H1 (cell line): ENCODE measurements around the gene ANXA9. TPM values are rescaled to one million over a fixed set of nuclear protein-coding genes. Genes with fewer than 3 reads are reported as not detected.

Experiments
- CTCF ChIA-PET: fragments of 300-600 bp; sonication (Branson Sonifier 250); formaldehyde crosslinking; loops from one replicate; lab custom pipeline; 2021; ENCODE audit not compliant: partially characterized antibody; lab: Charles Lee
- POLR2A ChIA-PET: fragments of 300-600 bp; sonication (Branson Sonifier 250); formaldehyde crosslinking; loops from one replicate; lab custom pipeline; 2021; ENCODE audit warnings: inconsistent platforms; ENCODE audit not compliant: partially characterized antibody; lab: Charles Lee
- DNase-seq, 2 experiments: peaks; one replicate each; pipeline versions ENCODE4 v3.0.0 to v3.0.0-alpha.2; 2010 to 2022; ENCODE audit warnings: low spot score in 2 of 2, low read depth in 1 of 2, mixed read lengths in 1 of 2
- FAIRE-seq: peaks from 2 replicates; lab custom pipeline; 2011; peaks lifted over from hg19 to GRCh38; lab: Jason Lieb, UNC
- H2AFZ ChIP-seq: 2 replicates; pipeline ENCODE4 v1.8.1; 2012; ENCODE audit warnings: low read length, inconsistent platforms
- H2AK5ac ChIP-seq: 2 replicates; pipeline ENCODE4 v1.6.1; 2013; ENCODE audit warnings: low read depth, low read length
- H2BK120ac ChIP-seq: replicated peaks from 2 replicates; pipeline ENCODE3; 2013; ENCODE audit warnings: low read depth, low read length, inconsistent platforms
- H2BK12ac ChIP-seq: 2 replicates; pipeline ENCODE4 v1.6.1; 2013; ENCODE audit warnings: low read depth, low read length
- H2BK15ac ChIP-seq: 2 replicates; pipeline ENCODE4 v1.6.1; 2013; ENCODE audit warnings: low read length
- H2BK20ac ChIP-seq: 2 replicates; pipeline ENCODE4 v1.6.1; 2013; ENCODE audit warnings: low read length
- H2BK5ac ChIP-seq: 2 replicates; pipeline ENCODE4 v1.6.1; 2013; ENCODE audit warnings: low read depth, low read length
- H3K14ac ChIP-seq: 2 replicates; pipeline ENCODE4 v1.6.1; 2013; ENCODE audit warnings: inconsistent platforms; ENCODE audit not compliant: insufficient read length
- H3K18ac ChIP-seq: 2 replicates; pipeline ENCODE4 v1.6.1; 2013; ENCODE audit warnings: low read length; ENCODE audit errors: extremely low read depth
- H3K23ac ChIP-seq: 2 replicates; pipeline ENCODE4 v1.6.1; 2013; ENCODE audit warnings: inconsistent platforms; ENCODE audit not compliant: insufficient read length
- H3K23me2 ChIP-seq: 2 replicates; pipeline ENCODE4 v1.6.1; 2013; ENCODE audit warnings: low read depth, low read length
- H3K27ac ChIP-seq: 2 replicates; pipeline ENCODE4 v1.6.1; 2011; ENCODE audit warnings: low read depth, low read length, inconsistent platforms
- H3K27me3 ChIP-seq, 4 experiments: replicated peaks in 1 of 4; 1 replicate in 1 of 4; 2 replicates in 3 of 4; pipeline versions ENCODE4 v1.6.1 to v1.8.1; 2011 to 2013; ENCODE audit warnings: low read length in 3 of 4, mild to moderate bottlenecking in 3 of 4, inconsistent platforms in 2 of 4, mixed read lengths in 2 of 4, moderate library complexity in 1 of 4; ENCODE audit not compliant: control insufficient read depth in 3 of 4, insufficient read depth in 3 of 4; ENCODE audit errors: extremely low read depth in 1 of 4
- H3K36me3 ChIP-seq, 4 experiments: 2 replicates each; pipeline versions ENCODE4 v1.6.1 to v1.8.1; 2011 to 2013; ENCODE audit warnings: mild to moderate bottlenecking in 4 of 4, low read length in 3 of 4, moderate library complexity in 2 of 4, control low read depth in 1 of 4, inconsistent platforms in 1 of 4; ENCODE audit not compliant: insufficient read depth in 4 of 4, control insufficient read depth in 2 of 4
- H3K4ac ChIP-seq: replicated peaks from 2 replicates; pipeline ENCODE3; 2013; ENCODE audit warnings: low read length, low read depth, mixed read lengths, inconsistent platforms; ENCODE audit not compliant: insufficient read length
- H3K4me1 ChIP-seq, 4 experiments: replicated peaks in 1 of 4; 1 replicate in 1 of 4; 2 replicates in 3 of 4; pipeline versions ENCODE4 v1.6.1 to v1.8.1; 2011 to 2013; ENCODE audit warnings: low read length in 3 of 4, inconsistent platforms in 2 of 4, mixed read lengths in 1 of 4; ENCODE audit not compliant: insufficient read depth in 4 of 4, control insufficient read depth in 3 of 4
- H3K4me2 ChIP-seq, 2 experiments: 2 replicates each; pipeline versions ENCODE4 v1.6.1 to v1.8.1; 2011 to 2013; ENCODE audit warnings: low read depth in 2 of 2, low read length in 2 of 2, control low read depth in 1 of 2, inconsistent platforms in 1 of 2, mild to moderate bottlenecking in 1 of 2; ENCODE audit not compliant: insufficient read depth in 1 of 2
- H3K4me3 ChIP-seq, 4 experiments: fragments of 200-600, 300-600 bp in 1 of 4; sonication (generic), shearing (Covaris generic), sonication (Bioruptor Twin) in 1 of 4; 2 replicates each; pipeline versions ENCODE4 v1.5.1 to v1.8.1; 2011 to 2016; ENCODE audit warnings: low read length in 4 of 4, low read depth in 3 of 4, control low read depth in 2 of 4, inconsistent platforms in 2 of 4, mild to moderate bottlenecking in 2 of 4, mixed read lengths in 1 of 4, moderate library complexity in 1 of 4; ENCODE audit not compliant: insufficient read depth in 2 of 4; ENCODE audit errors: extremely low read depth in 1 of 4
- H3K56ac ChIP-seq: replicated peaks from 2 replicates; pipeline ENCODE3; 2013; ENCODE audit warnings: low read depth, mild to moderate bottlenecking, mixed read lengths, low read length, inconsistent platforms; ENCODE audit not compliant: insufficient read length
- H3K79me1 ChIP-seq: 2 replicates; pipeline ENCODE4 v1.6.1; 2013; ENCODE audit warnings: low read depth, low read length, control low read depth
- H3K79me2 ChIP-seq, 2 experiments: 2 replicates each; pipeline versions ENCODE4 v1.6.1 to v1.8.1; 2012 to 2013; ENCODE audit warnings: low read length in 2 of 2, mild to moderate bottlenecking in 2 of 2, inconsistent platforms in 1 of 2; ENCODE audit not compliant: insufficient read depth in 2 of 2, control insufficient read depth in 1 of 2
- H3K9ac ChIP-seq, 4 experiments: replicated peaks in 1 of 4; 1 replicate in 1 of 4; 2 replicates in 3 of 4; pipeline versions ENCODE4 v1.6.1 to v1.8.1; 2011 to 2013; ENCODE audit warnings: low read depth in 3 of 4, low read length in 3 of 4, control low read depth in 2 of 4, mild to moderate bottlenecking in 2 of 4, moderate library complexity in 2 of 4, inconsistent platforms in 1 of 4; ENCODE audit errors: extremely low read depth in 1 of 4
- H3K9me3 ChIP-seq, 2 experiments: 2 replicates each; pipeline versions ENCODE4 v1.6.1 to v1.8.1; 2012 to 2013; ENCODE audit warnings: mild to moderate bottlenecking in 2 of 2, moderate library complexity in 2 of 2, control low read depth in 1 of 2, inconsistent platforms in 1 of 2, low read depth in 1 of 2, low read length in 1 of 2, mixed read lengths in 1 of 2; ENCODE audit not compliant: insufficient read depth in 2 of 2
- H4K20me1 ChIP-seq, 2 experiments: replicated peaks in 1 of 2; 2 replicates each; pipeline versions ENCODE3 to v1.8.1; 2011 to 2013; ENCODE audit warnings: inconsistent platforms in 2 of 2, low read length in 2 of 2, mild to moderate bottlenecking in 1 of 2; ENCODE audit not compliant: insufficient read depth in 2 of 2, control insufficient read depth in 1 of 2
- H4K5ac ChIP-seq: 2 replicates; pipeline ENCODE4 v1.6.1; 2013; ENCODE audit warnings: low read length, low read depth, mixed read lengths, inconsistent platforms; ENCODE audit not compliant: insufficient read length
- H4K8ac ChIP-seq: 2 replicates; pipeline ENCODE4 v1.8.0; 2013; ENCODE audit warnings: mild to moderate bottlenecking, moderate library complexity, low read length, inconsistent platforms; ENCODE audit not compliant: insufficient read depth; ENCODE audit errors: extremely low read depth
- H4K91ac ChIP-seq: replicated peaks from 2 replicates; pipeline ENCODE3; 2013; ENCODE audit warnings: low read length, mixed read lengths, inconsistent platforms; ENCODE audit not compliant: insufficient read length
- ASH2L ChIP-seq: fragments of 200-600, 300-600 bp; sonication (generic); IDR thresholded peaks from one replicate; pipeline ENCODE4 v1.7.1; 2017; ENCODE audit warnings: low read length
- ATF3 ChIP-seq: IDR thresholded peaks from 2 replicates; pipeline ENCODE4 v1.6.1; 2011; ENCODE audit warnings: low read depth, mild to moderate bottlenecking, low read length; ENCODE audit not compliant: insufficient read depth
- EGR1 ChIP-seq: IDR thresholded peaks from 2 replicates; pipeline ENCODE4 v1.6.1; 2011; ENCODE audit warnings: low read depth, low read length, borderline replicate concordance
- HDAC2 ChIP-seq, 2 experiments: fragments of 300-600 bp in 1 of 2; sonication (generic) in 1 of 2; IDR thresholded peaks; 2 replicates each; pipeline ENCODE4 v1.6.1; 2011 to 2012; ENCODE audit warnings: low read depth in 2 of 2, low read length in 2 of 2, mild to moderate bottlenecking in 2 of 2, moderate library complexity in 2 of 2, borderline replicate concordance in 1 of 2, inconsistent platforms in 1 of 2
- NRF1 ChIP-seq: IDR thresholded peaks from 2 replicates; pipeline ENCODE4 v1.6.1; 2011; ENCODE audit warnings: mild to moderate bottlenecking, low read depth, low read length, improper control_type of control experiment
- ZNF274 ChIP-seq: IDR thresholded peaks from 2 replicates; pipeline ENCODE4 v1.7.0; 2012; ENCODE audit warnings: low read length, borderline replicate concordance; ENCODE audit errors: extremely low read depth
- WGBS, 2 experiments: shearing (Covaris generic) in 1 of 2; methylation state at CpG; one replicate each; pipeline versions ENCODE4 v1.1.6 to v1.1.7; 2013 to 2015; ENCODE audit warnings: low lambda C conversion rate in 2 of 2, mixed read lengths in 2 of 2, inconsistent platforms in 1 of 2, low coverage in 1 of 2, missing lambda C conversion rate in 1 of 2; ENCODE audit not compliant: insufficient replicate concordance in 2 of 2, insufficient coverage in 1 of 2, insufficient read length in 1 of 2; ENCODE audit errors: extremely low coverage in 1 of 2, missing lambda C conversion rate in 1 of 2; 5-methylcytosine and 5-hydroxymethylcytosine counted together
- polyA plus RNA-seq, 7 experiments: library from polyadenylated mRNA; depleted of rRNA in 3 of 7; stranded (reverse) in 5 of 7; unstranded in 2 of 7; fragments of >200 nt in 5 of 7; fragments of 200-250 nt in 2 of 7; gene quantifications; 1 replicate in 5 of 7; 2 replicates in 1 of 7; 4 replicates in 1 of 7; pipeline versions ENCODE4 v1.2.1 to v1.2.3, GENCODE V29; 2011 to 2013; ENCODE audit warnings: missing spikeins in 2 of 7, mixed read lengths in 2 of 7
- total RNA-seq: library from RNA; stranded (reverse); fragmentation: NEBNext Ultra II Directional; extraction: Animal tissue kit (Norgen Biotek cat#: 25700); gene quantifications from 2 replicates; pipeline ENCODE4 v1.2.1, GENCODE V29; 2021

The ANXA9 gene
- total and polyA plus RNA-seq, 2 of the 8 experiments (the other 6 are each of a cell fraction or from before 2014, with no cell fraction given): 1.8 to 3.5 TPM

GRCh38 chr1:151036356-151036755 lies 54.3 kb downstream of the ANXA9 start, which contains the start of gene BNIPL:
Gene BNIPL, plus strand, starts transcription at chr1:151036586. Its CDS starts 140 bp downstream, at chr1:151036726.
- TF ChIP-seq ATF3: no peak
- TF ChIP-seq ZNF274: no peak
- peak; percentile 58; the same call in 1 of the 2 replicates for TF ChIP-seq EGR1
- no peak for TF ChIP-seq HDAC2 (IDR thresholded peaks at IDR 0.05; ENCODE audit: borderline replicate concordance in 1 of 2, low read depth in 2 of 2, low read length in 2 of 2)
- peak; percentile 37 for TF ChIP-seq ASH2L
- no peak for TF ChIP-seq NRF1
- Histone ChIP-seq H3K79me1 (no peaks in the 10 kb centered on the region), H2BK20ac (no peak within 1 kb of the TSS; the same call in 1 of the 2 replicates), H3K18ac (no peak within 1 kb of the TSS), H2AFZ (no peak within 1 kb of the TSS), H3K9ac (no peak within 1 kb of the TSS), H3K23me2 (no peaks in the 10 kb centered on the region), H3K4me2 (peak within 1 kb of the TSS; percentile 20 to 24; a peak in 3 of 4 replicates), H4K8ac (no peak within 1 kb of the TSS), H3K36me3 (peaks cover 0 to 15% (median 8%) of the 10 kb centered on the region in 4 experiments; a peak in 6 of 8 replicates), H3K27ac (no peak within 1 kb of the TSS), H3K27me3 (no peaks in the 10 kb centered on the region), H4K20me1 (no peaks in the 10 kb centered on the region), H3K56ac (no peak within 1 kb of the TSS), H2BK120ac (no peak within 1 kb of the TSS), H2BK5ac (no peak within 1 kb of the TSS), H2AK5ac (no peak within 1 kb of the TSS), H3K79me2 (no peaks in the 10 kb centered on the region), H4K91ac (no peak within 1 kb of the TSS), H3K4ac (no peak within 1 kb of the TSS), H2BK12ac (no peak within 1 kb of the TSS), H3K23ac (no peak within 1 kb of the TSS), H3K4me3 (peak within 1 kb of the TSS in 2 of 4 experiments; percentile 12 to 41; a peak in 3 of 8 replicates), H3K9me3 (no peaks in the 10 kb centered on the region), H4K5ac (no peak within 1 kb of the TSS), H2BK15ac (no peak within 1 kb of the TSS), H3K4me1 (peaks cover 0 to 3% (median 0%) of the 10 kb centered on the region in 4 experiments; a peak in 3 of 7 replicates), H3K14ac (no peak within 1 kb of the TSS)
- 35% methylated on average over 2 of the region's 2 CpGs; no CpG with 5 or more reads in 1 of the 2 experiments for WGBS, 2 experiments
- DNase-seq: no peak
- ChIA-PET POLR2A (interaction anchor here (0.6 to 6.4 kb wide), 4 partner anchors 12 to 460 kb away, joined by 3 to 58 read pairs (median 4); partner anchors contain the start of gene C1orf56), CTCF (interaction anchor here (0.6 to 2.3 kb wide), 5 partner anchors 11 to 95 kb away, joined by 3 to 7 read pairs (median 4); no protein-coding TSS in a partner anchor)
- no peak for FAIRE-seq
